H1 (cell line): ENCODE measurements around the gene ADO. TPM values are rescaled to one million over a fixed set of nuclear protein-coding genes. Genes with fewer than 3 reads are reported as not detected.

ENCODE experiments used
- BRCA1 ChIP-seq: IDR thresholded peaks from 2 replicates; pipeline ENCODE4 v1.6.1; 2012; ENCODE audit warnings: low read depth, low read length, improper control_type of control experiment
- EP300 ChIP-seq, 2 experiments: IDR thresholded peaks; 1 replicate in 1 of 2; 2 replicates in 1 of 2; pipeline ENCODE4 v1.6.1; 2011 to 2012; ENCODE audit warnings: low read depth in 2 of 2, low read length in 2 of 2, mild to moderate bottlenecking in 2 of 2, borderline replicate concordance in 1 of 2, inconsistent platforms in 1 of 2, moderate library complexity in 1 of 2
- EZH2 ChIP-seq: fragments of 200-600 bp; sonication (generic); IDR thresholded peaks from 2 replicates; pipeline ENCODE4 v1.7.1; 2012; ENCODE audit warnings: low read depth, mild to moderate bottlenecking, moderate library complexity, low read length, inconsistent platforms; ENCODE audit not compliant: severe bottlenecking
- SIN3A ChIP-seq, 2 experiments: IDR thresholded peaks in 1 of 2; conservative IDR thresholded peaks in 1 of 2; 2 replicates each; pipeline ENCODE4 v1.6.1; 2011 to 2012; ENCODE audit warnings: low read length in 2 of 2, improper control_type of control experiment in 1 of 2, low read depth in 1 of 2, mild to moderate bottlenecking in 1 of 2
- SP2 ChIP-seq: IDR thresholded peaks from 2 replicates; pipeline ENCODE4 v1.6.1; 2012; ENCODE audit warnings: mild to moderate bottlenecking, low read length, inconsistent platforms
- polyA plus RNA-seq, 7 experiments: library from polyadenylated mRNA; depleted of rRNA in 3 of 7; stranded (reverse) in 5 of 7; unstranded in 2 of 7; fragments of >200 nt in 5 of 7; fragments of 200-250 nt in 2 of 7; gene quantifications; 1 replicate in 5 of 7; 2 replicates in 1 of 7; 4 replicates in 1 of 7; pipeline versions ENCODE4 v1.2.1 to v1.2.3, GENCODE V29; 2011 to 2013; ENCODE audit warnings: missing spikeins in 2 of 7, mixed read lengths in 2 of 7
- total RNA-seq: library from RNA; stranded (reverse); fragmentation: NEBNext Ultra II Directional; extraction: Animal tissue kit (Norgen Biotek cat#: 25700); gene quantifications from 2 replicates; pipeline ENCODE4 v1.2.1, GENCODE V29; 2021
- TF ChIP-seq, protein P1 (sequence below): fragments of 300-600 bp; sonication (generic); IDR thresholded peaks from 2 replicates; pipeline ENCODE4 v1.7.1; 2012; ENCODE audit warnings: low read length, moderate library complexity, mild to moderate bottlenecking, inconsistent platforms; ENCODE audit not compliant: insufficient replicate concordance

The ADO gene
- total and polyA plus RNA-seq, 2 of the 8 experiments (the other 6 are each of a cell fraction or from before 2014, with no cell fraction given) = 18.7 to 27.9 TPM

DNA sequence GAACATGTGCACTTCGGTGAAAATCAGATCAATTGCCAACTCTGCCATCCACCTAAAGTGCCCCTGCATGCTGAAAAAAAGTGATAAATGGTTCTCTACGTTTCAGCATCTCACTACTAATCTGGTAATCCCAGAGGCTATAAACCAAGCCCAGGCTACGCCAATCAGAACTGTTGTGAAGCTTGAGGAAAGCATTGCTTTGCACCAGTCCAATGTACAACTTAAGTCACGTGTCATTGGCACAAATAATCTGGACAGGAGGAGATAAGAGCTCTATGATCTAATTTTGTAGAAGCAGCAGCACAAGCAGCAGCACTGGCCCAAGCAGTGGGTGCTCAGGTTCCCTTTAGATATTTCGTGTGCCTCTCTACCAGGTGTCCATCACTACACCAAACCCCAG lies 16.1 kb downstream of the ADO start (continued):
- TF ChIP-seq, protein P1, sequence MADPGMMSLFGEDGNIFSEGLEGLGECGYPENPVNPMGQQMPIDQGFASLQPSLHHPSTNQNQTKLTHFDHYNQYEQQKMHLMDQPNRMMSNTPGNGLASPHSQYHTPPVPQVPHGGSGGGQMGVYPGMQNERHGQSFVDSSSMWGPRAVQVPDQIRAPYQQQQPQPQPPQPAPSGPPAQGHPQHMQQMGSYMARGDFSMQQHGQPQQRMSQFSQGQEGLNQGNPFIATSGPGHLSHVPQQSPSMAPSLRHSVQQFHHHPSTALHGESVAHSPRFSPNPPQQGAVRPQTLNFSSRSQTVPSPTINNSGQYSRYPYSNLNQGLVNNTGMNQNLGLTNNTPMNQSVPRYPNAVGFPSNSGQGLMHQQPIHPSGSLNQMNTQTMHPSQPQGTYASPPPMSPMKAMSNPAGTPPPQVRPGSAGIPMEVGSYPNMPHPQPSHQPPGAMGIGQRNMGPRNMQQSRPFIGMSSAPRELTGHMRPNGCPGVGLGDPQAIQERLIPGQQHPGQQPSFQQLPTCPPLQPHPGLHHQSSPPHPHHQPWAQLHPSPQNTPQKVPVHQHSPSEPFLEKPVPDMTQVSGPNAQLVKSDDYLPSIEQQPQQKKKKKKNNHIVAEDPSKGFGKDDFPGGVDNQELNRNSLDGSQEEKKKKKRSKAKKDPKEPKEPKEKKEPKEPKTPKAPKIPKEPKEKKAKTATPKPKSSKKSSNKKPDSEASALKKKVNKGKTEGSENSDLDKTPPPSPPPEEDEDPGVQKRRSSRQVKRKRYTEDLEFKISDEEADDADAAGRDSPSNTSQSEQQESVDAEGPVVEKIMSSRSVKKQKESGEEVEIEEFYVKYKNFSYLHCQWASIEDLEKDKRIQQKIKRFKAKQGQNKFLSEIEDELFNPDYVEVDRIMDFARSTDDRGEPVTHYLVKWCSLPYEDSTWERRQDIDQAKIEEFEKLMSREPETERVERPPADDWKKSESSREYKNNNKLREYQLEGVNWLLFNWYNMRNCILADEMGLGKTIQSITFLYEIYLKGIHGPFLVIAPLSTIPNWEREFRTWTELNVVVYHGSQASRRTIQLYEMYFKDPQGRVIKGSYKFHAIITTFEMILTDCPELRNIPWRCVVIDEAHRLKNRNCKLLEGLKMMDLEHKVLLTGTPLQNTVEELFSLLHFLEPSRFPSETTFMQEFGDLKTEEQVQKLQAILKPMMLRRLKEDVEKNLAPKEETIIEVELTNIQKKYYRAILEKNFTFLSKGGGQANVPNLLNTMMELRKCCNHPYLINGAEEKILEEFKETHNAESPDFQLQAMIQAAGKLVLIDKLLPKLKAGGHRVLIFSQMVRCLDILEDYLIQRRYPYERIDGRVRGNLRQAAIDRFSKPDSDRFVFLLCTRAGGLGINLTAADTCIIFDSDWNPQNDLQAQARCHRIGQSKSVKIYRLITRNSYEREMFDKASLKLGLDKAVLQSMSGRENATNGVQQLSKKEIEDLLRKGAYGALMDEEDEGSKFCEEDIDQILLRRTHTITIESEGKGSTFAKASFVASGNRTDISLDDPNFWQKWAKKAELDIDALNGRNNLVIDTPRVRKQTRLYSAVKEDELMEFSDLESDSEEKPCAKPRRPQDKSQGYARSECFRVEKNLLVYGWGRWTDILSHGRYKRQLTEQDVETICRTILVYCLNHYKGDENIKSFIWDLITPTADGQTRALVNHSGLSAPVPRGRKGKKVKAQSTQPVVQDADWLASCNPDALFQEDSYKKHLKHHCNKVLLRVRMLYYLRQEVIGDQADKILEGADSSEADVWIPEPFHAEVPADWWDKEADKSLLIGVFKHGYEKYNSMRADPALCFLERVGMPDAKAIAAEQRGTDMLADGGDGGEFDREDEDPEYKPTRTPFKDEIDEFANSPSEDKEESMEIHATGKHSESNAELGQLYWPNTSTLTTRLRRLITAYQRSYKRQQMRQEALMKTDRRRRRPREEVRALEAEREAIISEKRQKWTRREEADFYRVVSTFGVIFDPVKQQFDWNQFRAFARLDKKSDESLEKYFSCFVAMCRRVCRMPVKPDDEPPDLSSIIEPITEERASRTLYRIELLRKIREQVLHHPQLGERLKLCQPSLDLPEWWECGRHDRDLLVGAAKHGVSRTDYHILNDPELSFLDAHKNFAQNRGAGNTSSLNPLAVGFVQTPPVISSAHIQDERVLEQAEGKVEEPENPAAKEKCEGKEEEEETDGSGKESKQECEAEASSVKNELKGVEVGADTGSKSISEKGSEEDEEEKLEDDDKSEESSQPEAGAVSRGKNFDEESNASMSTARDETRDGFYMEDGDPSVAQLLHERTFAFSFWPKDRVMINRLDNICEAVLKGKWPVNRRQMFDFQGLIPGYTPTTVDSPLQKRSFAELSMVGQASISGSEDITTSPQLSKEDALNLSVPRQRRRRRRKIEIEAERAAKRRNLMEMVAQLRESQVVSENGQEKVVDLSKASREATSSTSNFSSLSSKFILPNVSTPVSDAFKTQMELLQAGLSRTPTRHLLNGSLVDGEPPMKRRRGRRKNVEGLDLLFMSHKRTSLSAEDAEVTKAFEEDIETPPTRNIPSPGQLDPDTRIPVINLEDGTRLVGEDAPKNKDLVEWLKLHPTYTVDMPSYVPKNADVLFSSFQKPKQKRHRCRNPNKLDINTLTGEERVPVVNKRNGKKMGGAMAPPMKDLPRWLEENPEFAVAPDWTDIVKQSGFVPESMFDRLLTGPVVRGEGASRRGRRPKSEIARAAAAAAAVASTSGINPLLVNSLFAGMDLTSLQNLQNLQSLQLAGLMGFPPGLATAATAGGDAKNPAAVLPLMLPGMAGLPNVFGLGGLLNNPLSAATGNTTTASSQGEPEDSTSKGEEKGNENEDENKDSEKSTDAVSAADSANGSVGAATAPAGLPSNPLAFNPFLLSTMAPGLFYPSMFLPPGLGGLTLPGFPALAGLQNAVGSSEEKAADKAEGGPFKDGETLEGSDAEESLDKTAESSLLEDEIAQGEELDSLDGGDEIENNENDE = no peak
- no peak for TF ChIP-seq SIN3A (conservative IDR thresholded peaks at IDR 0.05 in 1 of 2, IDR thresholded peaks at IDR 0.05 in 1 of 2; ENCODE audit: low read depth in 1 of 2, low read length in 2 of 2)
- TF ChIP-seq EP300 (IDR thresholded peaks at IDR 0.05; ENCODE audit: borderline replicate concordance in 1 of 2, low read depth in 2 of 2, low read length in 2 of 2) = no peak
- no peak for TF ChIP-seq BRCA1
- TF ChIP-seq SP2 = no peak
- no peak for TF ChIP-seq EZH2
